HG02678 (cell line): ENCODE measurements around the gene PLEKHO2.

Experiments
- ATAC-seq: cut with Tn5 transposase; IDR thresholded peaks from one replicate; pipeline ENCODE4 v1.9.1; 2021; ENCODE audit warnings: mild to moderate bottlenecking, moderate library complexity; ENCODE audit not compliant: unreplicated experiment

Gene PLEKHO2

GRCh38 chr15:64911311-64912186, 69.8 kb downstream of the PLEKHO2 start, which contains the start of gene ANKDD1A:
ANKDD1A (plus strand) TSS chr15:64911902; CDS start chr15:64911931, 29 bp downstream.
- ATAC-seq, result peak; percentile 83

GRCh38 chr15:64912379-64913325, 70.9 kb downstream of the PLEKHO2 start:
- no peak for ATAC-seq

- ATAC-seq, result no peak
Measured at GRCh38 chr15:64915518-64916227, 74.0 kb downstream of the PLEKHO2 start.

GRCh38 chr15:64916365-64916764, 74.7 kb downstream of the PLEKHO2 start:
- ATAC-seq, result no peak

GRCh38 chr15:64917211-64917610, 75.5 kb downstream of the PLEKHO2 start:
- no peak for ATAC-seq
